Testis (tissue), 3 donors: Measurements from ENCODE around the gene CLDN2. TPM values are rescaled to one million over a fixed set of nuclear protein-coding genes. Genes with fewer than 3 reads are reported as not detected.

ENCODE experiments used
- DNase-seq: peaks from one replicate; pipeline ENCODE4 v3.0.0-alpha.2; 2019
- H3K27ac ChIP-seq, 2 donors: fragments of 200-600 bp; sonication (generic); one replicate each; pipeline ENCODE4 v1.5.1; 2019
- H3K27me3 ChIP-seq: fragments of 200-600 bp; sonication (generic); one replicate; pipeline ENCODE4 v1.5.1; 2019
- H3K36me3 ChIP-seq: fragments of 200-600 bp; sonication (generic); one replicate; pipeline ENCODE4 v1.5.1; 2017; ENCODE audit warnings: low read depth; ENCODE audit errors: missing control alignments
- H3K4me1 ChIP-seq: fragments of 200-600 bp; sonication (generic); one replicate; pipeline ENCODE4 v1.5.1; 2019
- H3K4me3 ChIP-seq, 2 donors: fragments of 200-600 bp; sonication (generic); one replicate each; pipeline ENCODE4 v1.5.1; 2017 to 2019
- H3K9me3 ChIP-seq: fragments of 200-600 bp; sonication (generic); one replicate; pipeline ENCODE4 v1.5.1; 2017
- POLR2A ChIP-seq: fragments of 450-650 bp; IDR thresholded peaks from one replicate; pipeline ENCODE4 v1.6.1; 2017; ENCODE audit warnings: antibody characterized with exemption, mild to moderate bottlenecking, moderate library complexity
- WGBS, 2 donors: methylation state at CpG; one replicate each; pipeline ENCODE4 v1.1.5; 2018; 5-methylcytosine and 5-hydroxymethylcytosine counted together
- intact Hi-C: fragments of 100-400 bp; cut with DNase I; formaldehyde crosslinking; loops from one replicate; pipeline ENCODE4 v1.15.1; 2023; ENCODE audit warnings: low total_unique reads
- polyA plus RNA-seq: library from polyadenylated mRNA; stranded (reverse); fragments of 350-450 nt; fragmentation: Illumina TruSeq; extraction: RNeasy Lipid Tissue Mini Kit (QIAGEN cat#74804); gene quantifications from one replicate; pipeline ENCODE4 v1.2.3, GENCODE V29; 2014; ENCODE audit warnings: low read depth, low replicate concordance; ENCODE audit not compliant: insufficient read depth
- total RNA-seq, 2 donors: library from RNA; depleted of rRNA; stranded (reverse); fragments of >200 nt; gene quantifications; one replicate each; pipeline ENCODE4 v1.2.3, GENCODE V29; 2016
- TF ChIP-seq, protein P1 (sequence below), 3 experiments: fragments of 450-650 bp in 2 of 3; fragments of 200-600 bp in 1 of 3; sonication (generic) in 1 of 3; IDR thresholded peaks; one replicate each; pipeline ENCODE4 v1.5.1; 2016 to 2019; ENCODE audit warnings: antibody characterized with exemption in 3 of 3, mild to moderate bottlenecking in 2 of 3, moderate library complexity in 1 of 3

CLDN2 gene
- total and polyA plus RNA-seq, 3 donors from 2014 or later, result 6.5 TPM; not detected in 2

DNA sequence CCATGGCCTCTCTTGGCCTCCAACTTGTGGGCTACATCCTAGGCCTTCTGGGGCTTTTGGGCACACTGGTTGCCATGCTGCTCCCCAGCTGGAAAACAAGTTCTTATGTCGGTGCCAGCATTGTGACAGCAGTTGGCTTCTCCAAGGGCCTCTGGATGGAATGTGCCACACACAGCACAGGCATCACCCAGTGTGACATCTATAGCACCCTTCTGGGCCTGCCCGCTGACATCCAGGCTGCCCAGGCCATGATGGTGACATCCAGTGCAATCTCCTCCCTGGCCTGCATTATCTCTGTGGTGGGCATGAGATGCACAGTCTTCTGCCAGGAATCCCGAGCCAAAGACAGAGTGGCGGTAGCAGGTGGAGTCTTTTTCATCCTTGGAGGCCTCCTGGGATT, 8.0 kb downstream of the CLDN2 start:
- WGBS, 2 donors, result 91% methylated on average over 3 of the region's 4 CpGs; no CpG with 5 or more reads in 1 of the 2 donors
- DNase-seq, result no peak
- Histone ChIP-seq H3K4me3 (no peak overlapping the region), H3K9me3 (no peaks in the 10 kb centered on the region), H3K36me3 (no peaks in the 10 kb centered on the region), H3K27me3 (no peaks in the 10 kb centered on the region), H3K27ac (no peak overlapping the region), H3K4me1 (no peaks in the 10 kb centered on the region)
- TF ChIP-seq, protein P1, sequence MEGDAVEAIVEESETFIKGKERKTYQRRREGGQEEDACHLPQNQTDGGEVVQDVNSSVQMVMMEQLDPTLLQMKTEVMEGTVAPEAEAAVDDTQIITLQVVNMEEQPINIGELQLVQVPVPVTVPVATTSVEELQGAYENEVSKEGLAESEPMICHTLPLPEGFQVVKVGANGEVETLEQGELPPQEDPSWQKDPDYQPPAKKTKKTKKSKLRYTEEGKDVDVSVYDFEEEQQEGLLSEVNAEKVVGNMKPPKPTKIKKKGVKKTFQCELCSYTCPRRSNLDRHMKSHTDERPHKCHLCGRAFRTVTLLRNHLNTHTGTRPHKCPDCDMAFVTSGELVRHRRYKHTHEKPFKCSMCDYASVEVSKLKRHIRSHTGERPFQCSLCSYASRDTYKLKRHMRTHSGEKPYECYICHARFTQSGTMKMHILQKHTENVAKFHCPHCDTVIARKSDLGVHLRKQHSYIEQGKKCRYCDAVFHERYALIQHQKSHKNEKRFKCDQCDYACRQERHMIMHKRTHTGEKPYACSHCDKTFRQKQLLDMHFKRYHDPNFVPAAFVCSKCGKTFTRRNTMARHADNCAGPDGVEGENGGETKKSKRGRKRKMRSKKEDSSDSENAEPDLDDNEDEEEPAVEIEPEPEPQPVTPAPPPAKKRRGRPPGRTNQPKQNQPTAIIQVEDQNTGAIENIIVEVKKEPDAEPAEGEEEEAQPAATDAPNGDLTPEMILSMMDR (IDR thresholded peaks at IDR 0.05), result no peak
- no peak for TF ChIP-seq POLR2A
- intact Hi-C loops, result no loop called here

DNA sequence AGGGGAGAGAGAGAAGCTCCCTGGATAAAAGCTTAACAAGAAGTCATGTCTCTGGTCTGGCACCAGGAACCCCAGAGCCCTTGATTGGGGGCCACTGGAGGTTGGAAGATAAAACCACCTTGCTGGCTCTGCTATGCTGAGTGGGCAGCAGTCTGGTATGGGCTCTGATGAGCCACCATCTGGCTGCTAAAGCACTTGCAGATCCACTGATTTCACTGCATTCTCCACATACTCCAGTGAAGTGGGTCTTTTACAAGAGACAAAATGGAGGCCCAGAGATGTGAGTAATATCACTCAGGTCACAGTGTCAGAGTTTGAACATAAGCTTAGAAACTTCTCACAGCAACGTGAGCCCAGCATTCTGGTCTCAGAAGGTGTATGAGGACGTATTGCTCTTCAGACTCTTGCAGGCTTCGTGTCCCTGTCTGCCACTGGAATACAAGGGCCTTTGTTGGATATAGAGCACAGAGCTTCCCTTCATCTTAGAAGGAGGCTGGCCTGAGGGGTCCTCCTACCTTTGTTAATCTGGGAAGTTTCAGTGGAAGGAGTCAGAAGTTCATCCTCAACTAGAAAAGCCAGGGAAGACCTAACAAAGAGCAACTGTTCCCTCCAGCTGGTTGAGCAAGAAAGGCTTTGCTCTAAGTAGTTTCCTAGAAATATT, 11.8 kb downstream of the CLDN2 start:
- TF ChIP-seq, protein P1 (IDR thresholded peaks at IDR 0.05), result no peak
- TF ChIP-seq POLR2A, result no peak
- WGBS, 2 donors, result 70 to 90% methylated on average over 3 of the region's 3 CpGs
- no peak for DNase-seq

DNA sequence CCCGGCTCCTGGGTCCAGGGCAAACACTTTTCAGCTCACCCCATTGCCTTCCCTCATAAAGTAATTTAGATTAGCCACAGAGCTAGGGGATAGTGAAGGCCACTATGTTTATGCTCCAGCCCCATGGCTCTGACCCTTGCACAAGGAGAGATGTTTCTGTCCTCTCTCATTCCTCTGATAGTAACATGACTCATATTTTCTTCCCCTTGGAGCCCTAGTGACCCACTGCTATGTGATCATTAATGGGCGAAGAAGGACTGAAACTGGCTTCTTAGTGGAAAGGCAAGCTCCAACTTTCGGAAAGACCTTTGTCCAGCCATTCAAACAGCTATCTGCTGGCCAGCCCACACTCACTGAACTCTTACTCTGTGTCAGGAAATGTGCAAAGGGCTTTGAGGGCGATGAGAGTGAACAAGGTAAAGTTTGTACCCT, 12.3 kb downstream of the CLDN2 start:
- WGBS, 2 donors, result 57 to 75% methylated on average over 1 to 4 of the region's 4 CpGs
- Histone ChIP-seq H3K27me3 (no peaks in the 10 kb centered on the region), H3K4me1 (no peaks in the 10 kb centered on the region), H3K27ac (no peak overlapping the region), H3K4me3 (no peak overlapping the region), H3K9me3 (no peaks in the 10 kb centered on the region), H3K36me3 (no peaks in the 10 kb centered on the region)
- no peak for DNase-seq
- intact Hi-C loops, result no loop called here
- TF ChIP-seq, protein P1 (IDR thresholded peaks at IDR 0.05), result no peak
- no peak for TF ChIP-seq POLR2A

More for the DNA sequence above, 11.8 kb downstream of the CLDN2 start:
- no peaks in the 10 kb centered on the region for H3K27me3 ChIP-seq
- no peak overlapping the region for H3K27ac ChIP-seq
- H3K4me3 ChIP-seq, result no peak overlapping the region
- H3K9me3 ChIP-seq, result no peaks in the 10 kb centered on the region
- intact Hi-C loops, result no loop called here
- H3K4me1 ChIP-seq, result no peaks in the 10 kb centered on the region
- no peaks in the 10 kb centered on the region for H3K36me3 ChIP-seq

DNA sequence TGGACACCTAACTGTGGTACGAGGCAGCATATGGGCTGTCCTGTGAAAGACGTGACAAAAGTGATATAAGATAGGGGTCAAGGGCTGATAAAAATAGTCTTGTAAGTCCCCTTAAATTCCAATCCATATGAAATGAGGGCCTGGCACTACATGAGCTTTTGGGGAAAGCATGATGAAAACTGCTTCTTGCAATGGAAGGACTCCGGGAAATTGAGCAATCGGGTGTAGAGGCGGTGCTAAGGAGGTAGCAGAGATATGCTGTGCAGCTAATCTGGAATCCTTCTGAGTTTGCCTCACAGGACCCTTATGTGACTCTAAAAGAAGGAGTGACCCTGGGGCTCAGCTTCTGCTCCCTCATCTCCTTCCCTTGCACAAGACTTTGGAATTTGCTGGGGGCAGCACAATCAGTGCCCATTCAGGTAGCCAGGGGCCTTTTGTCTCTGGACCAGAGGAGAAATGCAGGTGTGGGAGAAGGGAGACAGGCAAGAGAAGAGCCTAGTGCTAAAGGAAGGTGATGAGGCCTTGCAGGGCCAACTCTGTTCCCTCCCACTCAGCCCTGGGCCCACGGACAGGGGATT, 12.8 kb downstream of the CLDN2 start:
- Histone ChIP-seq H3K27me3 (no peaks in the 10 kb centered on the region), H3K36me3 (no peaks in the 10 kb centered on the region), H3K4me3 (no peak overlapping the region), H3K9me3 (no peaks in the 10 kb centered on the region), H3K4me1 (no peaks in the 10 kb centered on the region), H3K27ac (no peak overlapping the region)
- TF ChIP-seq POLR2A, result no peak
- TF ChIP-seq, protein P1 (IDR thresholded peaks at IDR 0.05), result no peak
- WGBS, 2 donors, result 60 to 64% methylated on average over 1 to 6 of the region's 6 CpGs
- no peak for DNase-seq
- intact Hi-C loops, result no loop called here
